Right hindlimb (tissue), 1 donor: ENCODE results near the gene UQCR11.

Source experiments
- DNase-seq: peaks from one replicate; pipeline ENCODE4 v3.0.0-alpha.2; 2018

The UQCR11 gene

GRCh38 chr19:1563251-1563650 lies 42.0 kb downstream of the UQCR11 start:
- no peak for DNase-seq

- no peak for DNase-seq
Observed at GRCh38 chr19:1561236-1561842, 43.9 kb downstream of the UQCR11 start.

- no peak for DNase-seq
Observed at GRCh38 chr19:1560286-1560882, 44.9 kb downstream of the UQCR11 start.

- DNase-seq, result no peak
Observed at GRCh38 chr19:1558552-1558951, 46.7 kb downstream of the UQCR11 start.

- DNase-seq, result no peak
Observed at GRCh38 chr19:1556390-1557070, 48.7 kb downstream of the UQCR11 start.

GRCh38 chr19:1555487-1556389 lies 49.5 kb downstream of the UQCR11 start:
- DNase-seq, result no peak

- no peak for DNase-seq
Observed at GRCh38 chr19:1554968-1555367, 50.3 kb downstream of the UQCR11 start.

- DNase-seq, result no peak
Observed at GRCh38 chr19:1553415-1553814, 51.8 kb downstream of the UQCR11 start.

GRCh38 chr19:1551068-1552040 lies 53.9 kb downstream of the UQCR11 start:
- no peak for DNase-seq

- DNase-seq, result no peak
Observed at GRCh38 chr19:1549332-1549945, 55.8 kb downstream of the UQCR11 start.
